GM21447 (cell line): ENCODE data around the gene RELL2.
A peak's percentile ranks its signal among the peaks of the same experiment; 100 is the strongest.

Experiments used
- ATAC-seq: cut with Tn5 transposase; IDR thresholded peaks from one replicate; pipeline ENCODE4 v1.9.1; 2021; ENCODE audit not compliant: unreplicated experiment

RELL2 gene

DNA sequence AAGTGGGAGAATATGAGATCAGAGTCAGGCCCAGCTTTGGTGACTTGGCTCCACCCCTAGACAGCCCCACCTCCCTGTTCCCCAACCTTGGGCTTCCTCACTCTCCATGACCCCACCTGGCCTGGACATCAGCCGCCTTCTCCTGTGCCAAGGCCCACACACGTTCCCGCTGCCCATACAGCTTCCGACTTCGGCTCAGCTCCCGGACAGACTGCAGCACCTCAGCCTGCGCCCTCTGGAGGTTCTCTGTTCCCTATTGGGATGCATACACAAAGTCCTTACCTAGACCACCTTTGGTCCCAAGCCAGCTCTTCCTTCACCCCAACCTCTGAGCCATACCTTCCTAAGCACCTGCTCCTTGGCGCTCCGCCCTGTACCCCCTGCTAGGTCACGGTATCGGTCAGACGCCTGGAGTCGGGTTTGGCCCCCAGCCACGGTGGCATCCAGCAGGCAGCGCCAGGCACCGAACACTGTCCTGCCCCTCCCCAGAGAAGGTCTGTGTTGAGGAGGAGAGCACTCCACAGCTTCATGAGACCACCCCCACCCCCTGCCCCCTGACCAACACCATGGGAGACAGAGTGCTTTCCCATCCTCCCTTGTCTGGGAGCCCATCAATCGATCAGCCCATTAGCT is 12.4 kb downstream of the RELL2 start:
- no peak for ATAC-seq

DNA sequence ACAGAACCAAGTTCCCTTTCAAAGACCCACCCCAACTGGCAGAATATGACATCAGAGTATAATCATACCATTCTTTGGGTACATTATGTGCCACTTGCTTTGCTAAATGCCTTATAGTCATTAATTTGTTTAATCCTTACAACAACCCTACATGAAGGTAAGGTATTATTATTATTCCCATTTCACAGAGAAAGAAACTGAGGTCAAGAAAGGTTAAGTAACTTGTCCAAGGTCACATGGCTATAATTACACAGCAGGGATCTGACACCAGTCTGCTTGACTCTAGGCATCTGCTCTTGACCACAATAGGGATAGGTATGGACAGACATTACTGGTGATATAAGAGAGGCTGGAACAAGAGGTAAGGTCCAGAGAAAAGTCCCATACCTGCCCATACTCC is 13.2 kb downstream of the RELL2 start:
- ATAC-seq, result no peak

DNA sequence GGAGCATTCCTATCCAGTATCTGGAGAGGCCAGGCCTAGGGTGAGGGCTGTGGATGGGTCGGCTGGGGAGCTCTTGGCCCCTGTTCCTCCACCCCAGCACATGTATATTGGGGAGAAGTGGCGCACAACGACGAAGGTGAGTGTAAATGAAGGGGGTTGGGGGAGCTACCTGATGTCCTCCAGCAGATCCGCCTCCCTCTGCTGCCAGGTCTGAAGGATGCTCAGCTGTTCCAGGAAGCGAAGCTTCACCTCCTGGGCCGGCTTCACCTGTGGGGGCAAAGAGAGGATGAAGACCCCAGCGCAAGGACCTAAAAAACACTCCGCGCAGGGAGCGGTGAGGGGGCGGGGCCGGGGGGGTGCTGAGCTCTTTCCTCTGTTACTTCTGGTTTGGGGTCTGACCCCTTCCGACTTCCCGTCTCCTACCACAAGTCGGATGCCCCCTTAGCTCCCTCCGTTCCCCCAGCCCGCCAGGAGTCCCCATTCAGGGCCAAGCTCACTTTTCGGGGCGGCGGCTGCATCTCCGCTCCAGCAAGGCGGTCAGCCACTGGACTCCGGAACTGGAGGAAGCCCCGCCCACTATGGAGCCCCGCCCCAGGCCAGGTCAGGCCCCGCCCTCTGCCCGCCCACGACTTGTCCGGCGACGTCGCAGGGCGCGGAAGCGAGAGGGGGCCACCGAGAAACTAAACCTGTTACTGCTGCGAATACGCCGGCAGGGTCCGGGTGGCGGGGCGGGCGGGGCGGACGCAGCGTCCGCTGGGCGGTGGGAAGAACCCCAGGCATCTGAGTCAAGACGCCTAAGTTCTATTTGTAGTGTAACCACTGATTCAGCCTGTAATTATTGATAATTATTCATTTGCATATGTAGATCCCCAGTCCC is 14.3 kb downstream of the RELL2 start, which contains the start of gene FCHSD1:
Gene FCHSD1 (minus strand): TSS at position 568 of the 877 bp plus-strand sequence. CDS start 50 bp downstream, at position 518.
- peak; percentile 95 for ATAC-seq

GRCh38 chr5:141651728-141652105 is 14.9 kb downstream of the RELL2 start:
- peak; percentile 5 for ATAC-seq

- ATAC-seq, result no peak
Observed at GRCh38 chr5:141654298-141654697, 17.5 kb downstream of the RELL2 start.

GRCh38 chr5:141655020-141655419 is 18.2 kb downstream of the RELL2 start:
- no peak for ATAC-seq

DNA sequence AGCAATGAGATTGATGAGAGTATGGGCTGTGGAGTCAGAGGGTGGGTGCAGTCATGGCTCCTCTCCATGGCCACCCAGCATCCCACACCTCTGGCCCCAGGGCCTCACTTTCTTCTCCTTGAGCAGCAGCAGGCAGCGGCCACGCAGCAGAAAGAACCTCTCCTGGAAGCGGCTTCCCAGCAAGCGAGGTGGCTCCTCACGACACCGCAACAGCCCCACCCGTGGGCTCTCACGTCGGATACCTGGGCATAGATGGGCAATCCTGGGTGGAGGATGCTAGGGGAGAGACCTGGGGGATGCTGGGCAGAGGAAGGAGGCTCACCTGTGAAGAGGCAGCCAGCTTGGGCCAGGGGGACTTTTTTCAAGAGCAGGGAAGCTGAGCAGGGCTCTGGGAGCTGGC is 19.6 kb downstream of the RELL2 start:
- no peak for ATAC-seq

DNA sequence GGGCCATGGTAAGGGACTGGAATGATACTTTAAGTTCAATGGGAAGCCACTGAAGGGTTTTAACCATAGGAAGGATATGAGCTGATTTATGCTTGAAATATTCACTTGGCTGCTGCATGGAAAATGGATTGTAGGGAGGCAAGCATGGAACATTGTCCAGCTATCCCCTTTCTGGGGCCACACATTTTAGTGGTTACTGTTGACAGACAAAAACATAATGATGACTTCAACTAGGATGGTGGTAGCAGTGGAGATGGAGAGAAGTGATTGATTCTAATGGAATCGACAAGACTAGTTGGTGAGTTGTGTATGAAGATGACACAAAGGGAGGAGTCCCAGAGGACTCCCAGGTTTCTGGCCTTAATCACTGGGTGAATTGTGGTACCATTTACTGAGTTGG is 20.6 kb downstream of the RELL2 start:
- no peak for ATAC-seq

GRCh38 chr5:141657937-141658545 is 21.2 kb downstream of the RELL2 start:
- peak; percentile 62 for ATAC-seq

GRCh38 chr5:141662028-141662427 is 25.2 kb downstream of the RELL2 start:
- ATAC-seq, result no peak

DNA sequence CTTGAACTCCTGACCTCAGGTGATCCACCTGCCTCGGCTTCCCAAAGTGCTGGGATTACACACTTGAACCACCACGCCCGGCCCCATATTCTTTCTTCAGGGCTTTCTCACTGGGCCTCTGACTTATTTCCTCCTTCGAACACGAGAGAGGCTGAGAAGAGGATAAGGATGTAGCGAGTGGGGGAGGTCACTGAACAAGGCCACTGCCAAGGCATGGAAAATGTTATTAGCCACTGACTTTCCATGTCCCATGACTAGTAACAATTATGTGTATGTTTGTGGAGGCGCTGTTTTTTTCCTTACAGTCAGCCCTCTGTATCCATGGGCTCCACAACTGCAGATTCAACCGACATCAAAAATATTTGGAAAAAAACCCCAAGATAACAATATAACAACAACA is 26.7 kb downstream of the RELL2 start:
- no peak for ATAC-seq

- ATAC-seq, result peak; percentile 95
Observed at GRCh38 chr5:141664733-141665461, 28.1 kb downstream of the RELL2 start.

DNA sequence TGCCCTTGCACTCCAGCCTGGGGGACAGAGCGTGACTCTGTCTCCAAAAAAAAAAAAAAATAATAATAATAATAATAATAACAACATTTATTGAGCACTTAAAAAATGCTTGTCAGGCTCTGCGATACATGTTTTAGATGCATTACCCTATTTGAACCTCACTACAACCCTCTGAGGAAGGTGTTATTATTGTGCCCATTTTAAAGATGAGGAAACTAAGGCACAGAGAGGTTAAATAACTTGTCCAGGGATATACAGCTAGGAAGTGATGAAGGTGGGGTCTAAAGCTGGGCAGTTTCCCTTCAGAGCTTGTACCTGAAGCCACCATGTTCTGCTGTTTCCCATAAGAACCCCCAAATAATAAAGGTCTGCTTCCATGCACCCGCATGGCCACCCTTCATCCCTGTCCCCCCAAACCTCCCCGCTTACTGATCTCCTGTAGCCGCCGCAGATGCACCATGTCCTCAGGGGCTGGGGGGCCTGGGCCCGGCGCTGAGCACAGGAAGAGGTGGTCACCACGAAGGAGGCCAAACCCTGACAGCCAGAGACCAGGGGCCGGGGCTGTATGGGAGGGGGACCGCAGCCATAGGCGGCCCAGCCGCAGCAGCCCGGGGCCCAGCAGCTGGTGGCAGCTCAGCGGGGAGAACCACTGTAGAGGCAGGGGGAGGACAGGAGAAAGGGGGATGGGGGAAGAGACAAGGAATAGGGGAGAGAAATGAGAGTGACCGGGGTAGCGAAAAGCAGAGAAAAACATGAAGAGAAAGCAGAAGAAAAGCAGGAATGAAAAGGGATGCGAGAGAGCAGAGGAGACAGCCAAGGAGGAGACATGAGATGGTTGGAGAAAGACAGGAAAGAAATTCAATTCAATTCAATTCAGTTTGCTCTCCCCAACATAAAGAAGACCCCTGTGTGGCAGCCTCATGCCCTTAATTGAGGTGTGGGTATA is 29.5 kb downstream of the RELL2 start:
- ATAC-seq, result no peak

- no peak for ATAC-seq
Observed at GRCh38 chr5:141668601-141669265, 31.9 kb downstream of the RELL2 start.

GRCh38 chr5:141669520-141669919 is 32.7 kb downstream of the RELL2 start:
- ATAC-seq, result no peak

GRCh38 chr5:141672071-141672840 is 35.5 kb downstream of the RELL2 start:
- ATAC-seq, result no peak

DNA sequence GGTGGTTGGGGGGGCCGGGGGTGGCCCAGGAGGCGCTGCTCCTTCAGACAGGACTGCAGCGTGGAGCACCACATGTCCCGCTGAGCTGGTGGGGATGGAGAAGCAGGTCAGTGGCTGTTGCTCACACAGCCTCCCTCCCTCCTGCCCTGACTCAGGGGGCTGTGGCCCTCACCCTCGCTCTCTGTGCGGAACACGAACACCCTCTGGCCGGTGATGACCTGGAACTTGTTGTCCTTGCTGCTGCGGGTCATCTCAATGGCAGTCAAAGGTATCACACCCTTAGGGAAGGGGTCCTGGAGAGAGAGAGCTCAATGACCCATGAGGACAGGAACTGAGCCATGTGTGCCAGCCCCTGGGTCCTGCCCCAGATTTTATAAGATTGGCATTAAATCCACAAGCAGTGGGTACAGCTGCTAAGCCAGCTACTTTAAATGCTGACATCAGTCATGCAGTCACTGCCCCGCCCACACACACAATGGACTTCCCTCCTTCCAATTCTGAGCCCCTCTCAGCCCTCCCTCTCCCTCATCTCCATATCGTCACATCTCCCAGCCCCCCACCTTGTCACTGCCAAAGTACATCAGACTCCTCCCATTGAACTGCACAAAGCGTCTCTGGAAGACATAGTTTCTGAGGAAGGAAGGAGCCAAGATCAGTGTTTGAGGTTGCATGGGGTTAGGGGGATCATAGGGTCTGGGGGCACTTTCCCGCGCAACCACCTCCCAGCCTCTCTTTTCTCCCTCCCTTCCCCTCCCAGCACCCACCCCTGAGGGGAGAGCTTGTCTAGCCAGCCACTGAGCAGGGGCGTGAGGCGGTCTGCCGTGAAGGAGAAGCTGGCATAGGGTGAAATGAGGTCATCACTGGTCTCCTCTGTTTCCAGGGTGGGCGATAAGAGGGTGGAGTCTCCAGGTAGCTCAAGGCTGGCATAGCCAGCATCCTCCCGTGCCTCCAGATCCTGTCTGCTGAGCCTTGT is 36.3 kb downstream of the RELL2 start:
- ATAC-seq, result no peak

DNA sequence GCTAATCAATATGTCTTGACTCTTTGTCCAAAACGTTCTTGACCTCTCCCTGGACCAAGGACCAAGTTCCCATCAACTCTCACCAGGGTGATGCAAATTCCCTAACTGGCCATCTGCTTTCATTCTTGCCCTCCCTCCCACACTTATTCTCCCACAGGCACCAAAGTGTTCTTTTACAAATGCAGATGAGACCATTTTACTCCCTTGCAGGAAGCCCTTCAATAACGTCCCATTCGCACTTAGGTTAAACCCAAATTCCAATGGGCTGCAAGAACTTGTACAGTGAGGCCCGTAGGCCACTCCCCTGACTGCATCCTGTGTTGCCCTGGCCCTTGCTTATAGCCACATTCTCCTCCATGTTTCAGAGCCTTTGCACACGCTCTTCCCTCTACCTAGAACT is 38.0 kb downstream of the RELL2 start:
- ATAC-seq, result no peak
